ENCODE measurements around the gene CDKN1A.
"Not testable (repeated sequence)": the region's sequence is repeated elsewhere in the genome, so short reads cannot be mapped to it uniquely, and the experiment has no call there.

CDKN1A gene

DNA sequence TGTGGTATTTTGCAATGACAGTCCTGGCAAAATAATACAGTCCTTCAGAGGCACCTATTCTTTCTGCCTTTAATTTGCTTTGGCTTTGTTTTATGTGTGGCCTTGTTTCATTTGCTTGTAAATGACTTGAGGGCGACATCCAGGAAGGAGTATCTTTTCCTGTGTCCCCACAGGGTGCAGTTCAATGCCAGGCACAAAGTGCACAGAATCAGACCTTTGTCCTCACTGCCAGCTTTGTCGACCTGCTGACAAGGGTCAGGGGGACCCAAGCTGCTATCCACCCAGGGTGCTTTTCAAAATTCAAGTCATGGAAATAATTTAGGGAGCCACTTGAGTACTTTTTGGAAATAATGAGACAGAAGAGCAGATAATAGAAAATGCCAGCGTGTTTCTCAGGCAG lies 37.0 kb upstream of the CDKN1A start:
- no peak overlapping the region for H3K4me3 ChIP-seq (ENCODE audit: low read length)
- no peaks in the 10 kb centered on the region for H3K9me3 ChIP-seq (ENCODE audit: control insufficient read depth, low read length)
- no peak for DNase-seq (ENCODE audit: low read depth)
- no peak overlapping the region for H3K9ac ChIP-seq (ENCODE audit: low read length)
- no peaks in the 10 kb centered on the region for H3K27me3 ChIP-seq (replicated peaks; ENCODE audit: control insufficient read depth, insufficient read depth, low read length)
- no peaks in the 10 kb centered on the region for H3K36me3 ChIP-seq (ENCODE audit: control insufficient read depth, insufficient read depth, low read length, severe bottlenecking)
- peaks cover 31% of the 10 kb centered on the region for H3K4me1 ChIP-seq (ENCODE audit: control insufficient read depth, insufficient read depth, low read length)

DNA sequence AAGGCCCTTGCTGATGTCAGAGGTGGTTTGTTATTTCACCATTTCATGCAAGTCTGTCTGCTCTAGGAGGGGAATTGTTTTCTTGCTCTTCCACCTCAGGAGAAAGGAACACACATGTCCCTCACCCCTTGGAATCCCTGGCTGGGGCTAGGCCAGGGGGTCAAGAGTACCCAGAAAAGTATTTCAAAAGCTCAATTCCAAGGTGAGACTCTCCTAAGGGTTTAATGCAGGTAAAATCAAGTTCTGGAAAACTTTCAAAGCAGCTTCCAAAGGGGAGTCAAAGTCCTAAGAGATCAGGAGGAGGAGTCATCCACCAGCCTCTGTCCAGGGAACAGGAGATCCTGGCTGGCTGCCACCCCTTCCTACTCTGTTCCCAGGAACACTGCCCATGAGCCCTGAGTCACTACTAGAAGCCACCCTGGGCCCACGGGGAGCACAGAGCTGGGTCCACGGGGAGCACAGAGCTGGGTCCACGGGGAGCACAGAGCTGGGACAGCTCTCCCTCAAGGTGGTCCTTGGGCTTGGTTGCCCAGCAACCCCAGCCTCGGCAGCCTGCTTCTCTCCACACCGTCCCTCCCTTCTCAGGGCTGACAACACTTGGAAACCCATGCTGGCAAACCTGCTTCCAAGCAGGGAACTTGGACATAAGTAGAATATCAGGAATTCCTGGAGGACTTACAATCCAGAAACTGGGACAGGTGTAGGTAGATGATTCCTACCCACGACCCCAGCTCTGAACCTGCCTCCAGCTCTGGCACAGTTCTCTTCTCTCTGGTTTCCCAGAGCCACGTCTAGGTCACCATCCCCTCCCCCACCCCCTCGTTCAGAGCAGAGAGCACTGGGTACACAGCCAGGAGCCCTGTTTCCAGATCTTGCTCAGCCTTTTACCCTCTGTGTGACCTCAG lies 35.3 kb upstream of the CDKN1A start:
- Histone ChIP-seq H3K9ac (ENCODE audit: low read length) (no peak overlapping the region), H3K4me1 (ENCODE audit: control insufficient read depth, insufficient read depth, low read length) (peaks cover 28% of the 10 kb centered on the region), H3K9me3 (ENCODE audit: control insufficient read depth, low read length) (no peaks in the 10 kb centered on the region), H3K27me3 (replicated peaks; ENCODE audit: control insufficient read depth, insufficient read depth, low read length) (no peaks in the 10 kb centered on the region), H3K36me3 (ENCODE audit: control insufficient read depth, insufficient read depth, low read length, severe bottlenecking) (no peaks in the 10 kb centered on the region), H3K4me3 (ENCODE audit: low read length) (no peak overlapping the region)
- DNase-seq (ENCODE audit: low read depth): peak; percentile 87

DNA sequence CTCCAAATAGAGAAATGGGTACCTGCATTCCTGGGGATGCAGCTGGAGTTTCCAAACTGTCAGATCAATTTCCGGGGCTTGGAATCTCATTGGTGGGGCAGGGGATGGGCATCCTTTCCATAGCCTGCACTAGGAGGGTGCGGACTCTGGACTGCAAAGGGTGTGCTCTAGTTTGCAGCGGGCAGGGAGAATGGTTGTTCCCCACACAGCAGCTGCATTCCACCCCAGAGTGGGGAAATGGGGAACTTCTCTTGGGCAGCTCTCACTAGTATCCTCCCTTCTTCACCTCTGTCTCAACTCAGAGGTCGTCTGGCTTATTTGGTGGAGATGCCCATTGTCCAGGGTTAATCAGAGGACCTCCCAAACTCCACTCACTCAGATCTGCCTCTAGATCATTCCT lies 34.5 kb upstream of the CDKN1A start:
- Histone ChIP-seq H3K9me3 (ENCODE audit: control insufficient read depth, low read length) (no peaks in the 10 kb centered on the region), H3K27me3 (replicated peaks; ENCODE audit: control insufficient read depth, insufficient read depth, low read length) (no peaks in the 10 kb centered on the region), H3K9ac (ENCODE audit: low read length) (peak overlapping the region; percentile 21), H3K4me1 (ENCODE audit: control insufficient read depth, insufficient read depth, low read length) (peaks cover 28% of the 10 kb centered on the region), H3K36me3 (ENCODE audit: control insufficient read depth, insufficient read depth, low read length, severe bottlenecking) (no peaks in the 10 kb centered on the region), H3K4me3 (ENCODE audit: low read length) (no peak overlapping the region)
- no peak for DNase-seq (ENCODE audit: low read depth)

DNA sequence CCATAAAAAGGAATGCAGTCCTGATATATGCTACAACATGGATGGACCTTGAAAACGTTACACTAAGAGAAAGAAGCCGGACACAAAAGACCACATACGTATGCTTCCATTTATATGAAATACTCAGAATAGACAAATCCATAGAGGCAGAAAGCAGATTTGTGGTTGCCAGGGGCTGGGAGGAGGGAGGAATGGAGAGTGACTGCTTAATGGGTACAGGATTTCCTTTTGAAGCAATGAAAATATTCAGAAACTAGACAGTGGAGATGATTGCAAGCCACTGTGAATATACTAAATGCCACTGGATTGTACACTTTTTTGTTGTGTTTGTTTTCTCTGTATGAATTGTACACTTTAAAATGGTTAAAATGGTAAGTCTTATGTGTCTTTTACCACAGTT lies 29.4 kb upstream of the CDKN1A start:
- H3K4me1 ChIP-seq (ENCODE audit: control insufficient read depth, insufficient read depth, low read length): peaks cover 22% of the 10 kb centered on the region
- no peak overlapping the region for H3K9ac ChIP-seq (ENCODE audit: low read length)
- no peaks in the 10 kb centered on the region for H3K27me3 ChIP-seq (replicated peaks; ENCODE audit: control insufficient read depth, insufficient read depth, low read length)
- no peaks in the 10 kb centered on the region for H3K36me3 ChIP-seq (ENCODE audit: control insufficient read depth, insufficient read depth, low read length, severe bottlenecking)
- no peak overlapping the region for H3K4me3 ChIP-seq (ENCODE audit: low read length)
- no peak for DNase-seq (ENCODE audit: low read depth)
- no peaks in the 10 kb centered on the region for H3K9me3 ChIP-seq (ENCODE audit: control insufficient read depth, low read length)

DNA sequence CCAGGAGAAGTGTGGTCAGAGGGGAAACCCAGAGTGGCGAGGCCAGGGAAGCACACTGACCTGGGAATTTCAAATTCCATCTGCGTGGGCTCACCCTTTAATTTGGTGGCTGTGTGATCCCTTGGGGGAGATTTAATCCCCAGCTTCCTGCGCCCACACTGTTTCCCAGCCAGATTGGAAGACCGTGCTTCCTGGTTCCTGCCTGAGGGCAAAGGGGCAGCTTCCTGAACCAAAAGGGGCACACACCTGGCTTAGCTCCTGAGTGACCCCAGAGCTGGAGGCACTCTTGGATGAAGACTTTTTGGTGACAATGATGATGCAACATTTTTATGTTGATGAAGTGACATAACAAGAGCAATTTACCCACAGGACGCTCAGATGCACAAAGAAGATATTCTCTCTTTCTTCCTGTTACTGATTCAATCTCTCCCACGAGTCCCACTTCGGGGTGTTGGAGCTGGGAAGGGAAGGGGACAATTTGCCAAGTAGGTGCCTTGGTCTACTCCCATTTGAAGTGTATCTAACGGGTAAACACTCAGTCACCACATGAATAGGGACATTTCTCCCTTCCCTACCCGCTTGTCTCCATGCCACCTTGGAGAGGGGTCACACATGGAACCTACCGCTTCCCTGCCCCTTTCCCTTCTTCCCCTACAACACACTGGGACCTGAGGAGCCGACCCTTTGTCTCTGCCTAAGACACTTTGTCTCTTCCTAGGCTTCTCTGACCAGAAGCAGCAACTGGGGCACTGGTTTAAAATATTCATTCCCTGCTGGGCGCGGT lies 28.6 kb upstream of the CDKN1A start:
- H3K4me1 ChIP-seq (ENCODE audit: control insufficient read depth, insufficient read depth, low read length): peaks cover 14% of the 10 kb centered on the region
- no peak overlapping the region for H3K9ac ChIP-seq (ENCODE audit: low read length)
- no peak overlapping the region for H3K4me3 ChIP-seq (ENCODE audit: low read length)
- no peak for DNase-seq (ENCODE audit: low read depth)
- H3K36me3 ChIP-seq (ENCODE audit: control insufficient read depth, insufficient read depth, low read length, severe bottlenecking): no peaks in the 10 kb centered on the region
- H3K27me3 ChIP-seq (replicated peaks; ENCODE audit: control insufficient read depth, insufficient read depth, low read length): peaks cover 2% of the 10 kb centered on the region
- H3K9me3 ChIP-seq (ENCODE audit: control insufficient read depth, low read length): no peaks in the 10 kb centered on the region

DNA sequence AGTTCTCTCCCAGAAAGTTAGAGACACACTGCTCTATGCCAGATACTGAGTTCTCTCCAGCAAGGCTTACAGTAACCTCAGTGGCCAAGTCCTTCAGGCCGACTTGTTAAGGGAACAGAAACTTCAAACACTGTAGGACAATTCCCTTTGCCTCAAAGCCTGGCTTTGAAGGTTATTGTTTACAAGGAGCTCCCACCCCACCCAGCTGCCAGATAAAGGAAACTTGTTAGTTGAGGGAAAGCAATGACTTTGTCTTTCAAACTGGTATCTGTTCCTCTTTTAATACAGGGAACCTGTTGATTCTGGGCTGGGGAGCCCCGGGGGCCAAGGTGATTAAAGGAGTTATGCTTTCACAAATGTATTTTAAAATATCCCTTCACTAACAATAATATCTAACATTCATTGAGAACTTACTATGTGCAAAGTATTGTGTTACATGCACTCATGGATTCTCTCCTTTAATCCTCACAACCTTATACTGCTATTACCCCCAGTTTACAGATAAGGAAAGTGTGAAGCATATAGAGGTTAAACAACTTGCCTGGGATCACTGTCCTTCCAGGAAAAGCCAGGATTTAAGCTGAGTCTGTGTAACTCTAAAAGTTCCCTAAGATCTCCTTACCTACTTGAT lies 27.6 kb upstream of the CDKN1A start:
- no peak for DNase-seq (ENCODE audit: low read depth)
- H3K4me1 ChIP-seq (ENCODE audit: control insufficient read depth, insufficient read depth, low read length): peaks cover 10% of the 10 kb centered on the region
- H3K27me3 ChIP-seq (replicated peaks; ENCODE audit: control insufficient read depth, insufficient read depth, low read length): peaks cover 8% of the 10 kb centered on the region
- no peaks in the 10 kb centered on the region for H3K9me3 ChIP-seq (ENCODE audit: control insufficient read depth, low read length)
- H3K4me3 ChIP-seq (ENCODE audit: low read length): no peak overlapping the region
- no peaks in the 10 kb centered on the region for H3K36me3 ChIP-seq (ENCODE audit: control insufficient read depth, insufficient read depth, low read length, severe bottlenecking)
- H3K9ac ChIP-seq (ENCODE audit: low read length): no peak overlapping the region

DNA sequence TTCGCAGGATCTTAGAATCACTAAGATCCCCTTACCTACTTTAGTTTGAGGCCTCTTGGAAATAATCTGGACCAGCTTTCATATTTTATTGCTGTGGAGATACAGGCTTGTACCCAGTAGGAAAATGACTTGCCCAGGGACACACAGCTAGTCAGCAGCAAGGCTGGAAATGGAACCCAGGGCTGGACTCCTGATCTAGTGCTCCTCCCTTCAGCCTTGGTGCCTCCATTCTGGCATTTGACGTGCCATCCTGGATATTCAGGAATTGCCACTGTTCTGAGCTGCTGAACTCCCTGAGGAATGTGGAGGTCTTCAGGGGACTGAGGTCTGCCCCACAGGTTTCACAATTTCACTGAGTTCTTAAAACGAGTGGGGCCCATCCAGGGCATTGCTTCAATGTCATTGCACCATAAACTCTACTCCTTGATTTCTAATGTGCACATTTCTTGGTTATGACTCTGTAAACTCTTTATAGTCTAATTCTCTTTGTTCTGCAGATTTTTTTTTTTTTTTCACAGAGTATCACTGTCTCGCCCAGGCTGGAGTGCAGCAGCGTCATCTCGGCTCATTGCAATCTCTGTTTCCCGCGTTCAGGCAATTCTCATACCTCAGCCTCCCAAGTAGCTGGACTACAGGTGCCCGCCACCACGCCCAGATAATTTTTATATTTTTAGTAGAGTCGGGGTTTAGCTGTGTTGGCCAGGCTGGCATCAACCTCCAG lies 26.7 kb upstream of the CDKN1A start:
- peaks cover 8% of the 10 kb centered on the region for H3K27me3 ChIP-seq (replicated peaks; ENCODE audit: control insufficient read depth, insufficient read depth, low read length)
- no peak overlapping the region for H3K4me3 ChIP-seq (ENCODE audit: low read length)
- H3K36me3 ChIP-seq (ENCODE audit: control insufficient read depth, insufficient read depth, low read length, severe bottlenecking): no peaks in the 10 kb centered on the region
- DNase-seq (ENCODE audit: low read depth): no peak
- H3K9ac ChIP-seq (ENCODE audit: low read length): no peak overlapping the region
- H3K4me1 ChIP-seq (ENCODE audit: control insufficient read depth, insufficient read depth, low read length): peaks cover 10% of the 10 kb centered on the region
- H3K9me3 ChIP-seq (ENCODE audit: control insufficient read depth, low read length): no peaks in the 10 kb centered on the region

DNA sequence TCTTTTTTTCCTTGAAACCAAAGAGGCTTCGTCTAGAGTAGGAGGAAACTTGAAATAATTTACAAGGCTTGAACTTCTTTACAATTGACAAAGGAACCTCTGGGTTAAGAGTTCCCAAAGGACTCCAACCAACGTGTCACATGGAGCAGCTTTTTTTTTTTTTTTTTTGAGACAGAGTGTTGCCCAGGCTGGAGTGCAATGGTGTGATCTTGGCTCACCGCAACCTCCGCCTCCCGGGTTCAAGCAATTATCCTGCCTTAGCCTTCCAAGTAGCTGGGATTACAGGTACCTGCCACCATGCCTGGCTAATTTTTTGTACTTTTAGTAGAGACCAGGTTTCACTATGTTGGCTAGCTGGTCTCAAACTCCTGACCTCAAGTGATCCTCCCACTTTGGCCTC lies 24.0 kb upstream of the CDKN1A start:
- not testable (repeated sequence) for H3K4me3 ChIP-seq (ENCODE audit: low read length); H3K36me3 ChIP-seq (ENCODE audit: control insufficient read depth, insufficient read depth, low read length, severe bottlenecking); H3K9ac ChIP-seq (ENCODE audit: low read length); DNase-seq (ENCODE audit: low read depth); H3K27me3 ChIP-seq (replicated peaks; ENCODE audit: control insufficient read depth, insufficient read depth, low read length); H3K9me3 ChIP-seq (ENCODE audit: control insufficient read depth, low read length)
- peaks cover 27% of the 10 kb centered on the region for H3K4me1 ChIP-seq (ENCODE audit: control insufficient read depth, insufficient read depth, low read length)

DNA sequence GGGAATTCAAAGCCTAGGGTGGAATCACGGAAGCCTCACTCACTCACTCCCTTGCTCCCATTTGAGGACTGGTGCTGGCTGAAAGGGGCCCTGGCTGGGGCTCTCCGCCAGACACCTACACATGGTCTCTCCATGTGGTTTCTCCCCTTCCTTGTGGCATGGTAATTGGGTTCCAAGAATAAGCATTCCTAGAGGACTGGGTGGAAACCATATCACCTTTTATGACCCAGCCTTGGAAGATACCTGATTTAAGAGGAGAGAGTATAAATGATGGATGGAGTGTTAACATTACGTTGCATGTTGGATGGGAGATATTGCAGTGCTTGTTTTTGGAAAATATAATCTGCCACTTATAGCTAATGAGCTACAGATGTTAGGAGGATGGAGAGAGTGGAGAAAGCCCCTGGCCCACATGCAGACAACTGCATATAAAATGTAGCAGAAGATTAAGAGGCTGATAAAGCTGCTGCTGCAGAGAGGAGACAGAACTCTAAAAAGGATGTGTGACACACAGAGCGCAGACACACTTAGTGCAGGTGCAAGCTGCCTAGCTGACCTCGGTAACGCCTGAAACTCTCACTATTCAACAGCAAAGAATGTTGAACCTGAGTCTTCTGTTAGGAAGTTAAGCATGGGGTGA lies 23.3 kb upstream of the CDKN1A start:
- no peak overlapping the region for H3K4me3 ChIP-seq (ENCODE audit: low read length)
- DNase-seq (ENCODE audit: low read depth): no peak
- H3K36me3 ChIP-seq (ENCODE audit: control insufficient read depth, insufficient read depth, low read length, severe bottlenecking): no peaks in the 10 kb centered on the region
- peaks cover 31% of the 10 kb centered on the region for H3K4me1 ChIP-seq (ENCODE audit: control insufficient read depth, insufficient read depth, low read length)
- H3K9ac ChIP-seq (ENCODE audit: low read length): no peak overlapping the region
- peaks cover 8% of the 10 kb centered on the region for H3K27me3 ChIP-seq (replicated peaks; ENCODE audit: control insufficient read depth, insufficient read depth, low read length)
- no peaks in the 10 kb centered on the region for H3K9me3 ChIP-seq (ENCODE audit: control insufficient read depth, low read length)

DNA sequence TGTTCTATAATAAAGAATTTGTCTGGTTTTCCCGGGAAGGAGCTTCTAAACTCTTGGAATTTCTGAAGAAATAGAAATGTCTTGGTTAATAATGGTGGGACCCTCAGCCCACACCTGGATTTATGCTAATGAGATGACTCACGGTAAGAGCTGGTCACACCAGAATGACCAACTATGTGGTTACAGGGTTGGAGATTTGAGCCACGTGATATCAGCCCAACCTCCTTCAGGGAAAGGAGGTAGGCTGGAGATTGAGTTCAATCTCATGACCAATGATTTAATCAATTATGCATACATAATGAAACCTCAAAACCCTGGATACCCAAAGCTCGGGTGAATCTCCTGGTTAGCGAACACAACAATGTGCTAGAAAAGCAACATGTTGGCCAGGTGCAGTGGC lies 22.1 kb upstream of the CDKN1A start:
- DNase-seq (ENCODE audit: low read depth): no peak
- Histone ChIP-seq H3K4me1 (ENCODE audit: control insufficient read depth, insufficient read depth, low read length) (peaks cover 39% of the 10 kb centered on the region), H3K4me3 (ENCODE audit: low read length) (no peak overlapping the region), H3K9me3 (ENCODE audit: control insufficient read depth, low read length) (no peaks in the 10 kb centered on the region), H3K9ac (ENCODE audit: low read length) (no peak overlapping the region), H3K36me3 (ENCODE audit: control insufficient read depth, insufficient read depth, low read length, severe bottlenecking) (no peaks in the 10 kb centered on the region), H3K27me3 (replicated peaks; ENCODE audit: control insufficient read depth, insufficient read depth, low read length) (peaks cover 13% of the 10 kb centered on the region)

Measured in adipocyte (in vitro differentiated cells).